HK-2 (cell line): ENCODE measurements around the gene RPRD1B.
"Not testable (repeated sequence)": the region's sequence is repeated elsewhere in the genome, so short reads cannot be mapped to it uniquely, and the experiment has no call there.

ENCODE experiments used
- DNase-seq: peaks from one replicate; pipeline ENCODE4 v3.0.0-alpha.2; 2018; ENCODE audit not compliant: unreplicated experiment

Gene RPRD1B

DNA sequence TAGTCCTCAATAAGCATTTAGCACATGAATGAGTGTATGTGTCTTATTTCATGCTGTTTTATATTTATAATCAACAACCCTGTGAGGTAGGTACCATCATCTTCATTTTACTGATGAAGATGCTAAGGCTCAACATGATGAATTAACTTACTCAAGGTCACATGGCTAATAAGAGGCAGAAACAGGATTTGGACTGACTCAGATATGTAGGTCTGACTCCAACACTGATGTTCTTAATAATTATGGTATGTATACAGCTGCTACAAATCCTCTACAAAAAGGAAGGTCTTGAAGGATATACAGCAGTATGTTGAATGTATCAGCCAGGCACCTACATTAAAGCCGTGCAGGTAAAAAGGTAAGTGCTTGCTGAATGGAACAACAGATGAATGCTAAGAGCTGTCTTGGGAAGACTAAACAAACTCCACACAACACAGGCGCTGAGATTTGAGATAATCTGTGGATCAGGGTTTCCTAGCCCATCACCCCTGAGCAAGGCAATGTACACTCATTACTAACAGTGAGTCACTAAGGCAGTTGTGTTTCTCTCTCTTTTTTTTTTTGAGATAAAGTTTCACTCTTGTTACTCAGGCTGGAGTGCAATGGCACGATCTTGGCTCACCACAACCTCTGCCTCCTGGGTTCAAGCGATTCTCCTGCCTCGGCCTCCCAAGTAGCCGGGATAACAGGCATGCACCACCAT lies 32.2 kb upstream of the RPRD1B start:
- DNase-seq, result no peak

DNA sequence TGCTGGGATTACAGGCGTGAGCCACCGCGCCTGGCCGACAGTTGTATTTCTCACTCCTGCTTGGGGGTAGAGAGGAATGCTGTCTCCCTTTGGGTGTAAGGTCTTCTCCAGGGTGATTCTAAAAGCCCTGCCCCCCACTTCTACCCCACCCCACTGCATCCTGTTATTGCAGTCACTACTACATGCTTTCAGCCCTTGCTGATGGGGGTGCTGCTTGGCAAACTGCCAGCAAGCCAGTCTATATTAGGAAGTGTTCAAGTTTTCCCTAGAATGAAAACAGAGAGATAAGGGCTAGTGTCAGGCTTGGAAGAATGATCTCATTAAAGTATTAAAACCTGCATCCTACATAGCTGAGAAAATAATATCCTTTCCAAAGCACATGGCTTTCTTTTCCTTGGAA lies 31.6 kb upstream of the RPRD1B start:
- no peak for DNase-seq

DNA sequence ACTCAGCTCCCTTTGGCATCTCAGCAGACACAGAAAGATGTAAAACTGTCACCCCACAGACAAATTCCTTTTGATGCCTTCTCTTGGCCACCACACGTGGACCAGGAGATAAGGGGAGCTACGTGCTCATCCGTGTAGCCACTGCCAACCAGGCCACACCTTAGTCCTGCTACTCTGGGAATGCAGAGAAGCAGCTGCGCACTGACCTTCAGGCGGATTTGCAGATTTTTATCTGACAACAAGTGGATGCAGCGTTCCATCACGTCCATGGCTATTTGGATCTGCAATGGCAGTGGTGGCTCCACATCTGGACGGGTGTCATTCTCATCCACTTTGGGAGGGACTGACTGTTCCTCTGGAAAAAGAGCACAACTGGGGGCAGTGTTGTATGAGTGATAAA lies 31.1 kb upstream of the RPRD1B start:
- no peak for DNase-seq

DNA sequence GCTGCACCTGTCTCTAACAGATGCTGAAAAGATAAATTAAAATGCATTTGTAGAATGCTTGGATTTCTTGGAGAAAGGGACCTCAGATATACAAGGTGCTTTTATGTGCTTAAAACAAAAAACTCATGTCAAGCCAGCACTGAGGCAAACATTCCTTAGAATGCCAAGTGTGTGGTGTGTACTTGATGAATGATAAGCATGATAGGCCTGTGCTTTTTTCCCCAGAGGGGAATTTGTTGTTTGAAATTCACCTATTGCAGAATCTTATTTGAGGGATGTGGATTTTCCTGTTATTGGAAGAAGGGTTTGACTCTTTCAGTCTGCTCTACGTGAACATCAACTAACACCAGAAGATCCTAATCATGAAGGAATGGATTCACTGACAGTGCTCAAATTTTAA lies 29.1 kb upstream of the RPRD1B start:
- DNase-seq, result no peak

GRCh38 chr20:38005903-38006302 lies 27.6 kb upstream of the RPRD1B start:
- DNase-seq, result no peak

- DNase-seq, result no peak
Observed at GRCh38 chr20:38007526-38007925, 26.0 kb upstream of the RPRD1B start.

DNA sequence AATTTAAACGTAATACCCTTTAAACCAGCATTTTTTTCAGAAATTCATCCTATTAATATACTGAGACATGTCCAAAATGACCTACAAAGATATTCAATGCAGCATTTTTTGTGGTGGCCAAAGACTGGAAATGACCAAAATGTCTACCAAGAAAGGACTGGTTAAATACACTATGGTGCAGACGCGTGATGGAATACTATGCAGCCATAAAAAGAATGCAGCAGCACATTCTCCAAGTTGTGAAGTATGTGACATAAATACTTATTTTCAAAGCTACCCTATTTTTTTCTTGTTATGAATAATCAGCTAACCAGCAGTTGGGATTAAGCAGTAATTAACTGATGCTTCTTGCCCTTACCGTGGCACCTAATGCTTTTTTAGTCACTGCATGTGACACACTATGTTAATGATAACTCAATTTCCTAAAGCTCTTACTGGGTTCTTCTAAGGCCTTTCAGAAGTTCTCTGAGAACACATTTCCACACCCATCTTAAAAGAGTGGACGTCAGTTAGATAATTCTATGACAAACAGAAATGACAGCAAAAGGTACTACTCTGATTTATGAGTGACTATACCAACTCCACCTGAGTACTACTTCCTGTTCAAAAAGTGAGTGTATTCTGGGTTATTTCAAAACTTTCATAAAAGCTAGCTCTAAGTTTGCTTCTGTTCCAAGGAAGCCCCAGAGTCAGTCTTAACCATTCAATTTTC lies 25.2 kb upstream of the RPRD1B start:
- no peak for DNase-seq

GRCh38 chr20:38009416-38009815 lies 24.1 kb upstream of the RPRD1B start:
- DNase-seq, result not testable (repeated sequence)

- DNase-seq, result no peak
Observed at GRCh38 chr20:38011696-38012095, 21.9 kb upstream of the RPRD1B start.

DNA sequence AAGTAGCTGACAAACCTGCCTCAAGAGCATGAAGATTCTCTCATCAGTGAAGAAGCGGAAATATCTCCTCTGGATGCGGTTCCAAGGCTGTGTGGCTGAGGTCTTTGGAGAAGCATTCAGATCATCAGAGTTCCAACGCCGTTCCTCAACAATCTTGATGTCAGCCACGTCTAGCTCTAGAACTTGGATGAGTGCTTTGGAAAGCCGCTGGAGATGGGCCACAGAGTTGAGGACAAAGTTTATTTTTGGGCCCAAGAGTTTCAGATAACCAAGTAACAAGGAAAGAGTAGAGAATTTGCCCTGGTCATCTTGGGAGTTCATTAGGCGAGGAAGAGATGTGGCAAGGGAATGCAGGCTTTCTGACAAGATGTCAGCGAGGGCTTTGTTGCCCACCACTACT lies 21.2 kb upstream of the RPRD1B start:
- DNase-seq, result no peak

DNA sequence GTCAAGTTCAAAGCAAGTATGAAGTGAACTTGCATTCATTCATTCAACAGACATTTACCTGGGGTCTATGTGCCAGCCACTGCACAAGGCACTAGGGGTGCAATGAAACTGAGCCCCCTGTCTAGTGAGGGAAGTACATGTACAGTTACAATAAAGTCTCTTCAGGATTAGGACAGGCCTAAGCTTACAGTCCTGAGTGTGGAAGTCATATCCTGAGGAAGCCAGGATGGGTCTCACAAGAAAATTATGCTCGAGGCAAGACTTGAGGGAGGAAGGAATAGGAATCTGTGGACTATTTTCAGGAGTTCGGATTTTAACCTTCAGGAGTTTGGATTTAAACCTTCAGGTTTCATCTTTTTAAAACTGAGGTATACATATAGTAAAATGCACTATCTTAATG lies 19.7 kb upstream of the RPRD1B start:
- DNase-seq, result no peak

DNA sequence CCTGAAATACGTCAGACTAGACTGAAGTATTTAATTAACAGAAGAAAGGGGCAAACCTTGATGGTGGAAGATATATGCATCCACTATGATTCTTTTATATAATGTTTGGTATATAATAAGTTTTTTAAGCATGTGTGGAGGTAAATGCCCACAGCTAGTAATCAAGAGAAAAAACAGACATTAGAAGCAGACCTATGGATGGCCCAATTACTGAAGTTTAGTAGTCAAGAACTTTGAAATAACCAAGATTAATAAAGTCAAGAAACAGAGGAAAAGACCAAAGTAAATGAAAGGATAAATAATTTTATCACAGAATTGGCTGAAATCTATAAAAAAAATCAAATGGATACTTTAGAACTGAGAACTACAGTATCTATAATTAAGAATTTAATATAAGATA lies 15.6 kb upstream of the RPRD1B start:
- no peak for DNase-seq

- no peak for DNase-seq
Observed at GRCh38 chr20:38018385-38018784, 15.2 kb upstream of the RPRD1B start.

GRCh38 chr20:38021087-38021772 lies 12.3 kb upstream of the RPRD1B start:
- no peak for DNase-seq

GRCh38 chr20:38023181-38024001 lies 10.2 kb upstream of the RPRD1B start:
- no peak for DNase-seq

DNA sequence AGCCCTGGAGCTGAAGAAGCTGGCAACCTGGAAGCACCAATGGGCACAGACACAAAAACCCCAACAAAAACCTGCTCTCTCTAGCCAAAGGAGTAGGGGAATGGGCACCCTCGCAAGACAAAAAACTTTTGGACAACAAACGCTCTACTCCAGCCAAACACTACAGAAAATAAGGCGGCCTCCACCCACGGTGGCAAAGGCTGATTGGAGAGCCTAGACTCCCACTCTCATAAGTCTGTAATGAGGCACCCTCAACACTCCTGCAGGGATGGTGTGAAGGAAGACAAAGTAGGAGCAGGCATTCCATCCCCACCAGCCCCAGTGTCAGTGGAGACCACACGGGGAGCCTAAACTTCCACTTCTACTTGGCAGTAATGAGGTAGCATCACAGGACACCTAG lies 9.1 kb upstream of the RPRD1B start:
- DNase-seq, result no peak

DNA sequence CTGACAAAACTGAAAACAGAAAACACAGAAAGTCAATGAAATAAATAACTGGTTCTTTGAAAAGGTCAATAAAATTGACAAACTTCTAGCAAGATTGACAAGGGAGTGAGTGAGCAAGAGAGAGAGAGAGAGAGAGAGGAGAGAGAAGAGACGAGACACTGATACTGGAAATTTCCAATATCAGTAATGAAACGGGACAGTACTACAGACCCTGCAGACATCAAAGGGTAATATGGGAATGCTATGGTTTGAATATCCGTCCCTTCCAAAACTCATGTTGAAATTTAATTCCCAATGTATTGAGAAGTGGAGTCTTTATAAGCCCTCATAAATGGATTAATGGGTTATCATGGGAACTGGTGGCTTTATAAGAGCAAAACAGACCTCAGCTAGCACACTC lies 4.1 kb upstream of the RPRD1B start:
- DNase-seq, result no peak

DNA sequence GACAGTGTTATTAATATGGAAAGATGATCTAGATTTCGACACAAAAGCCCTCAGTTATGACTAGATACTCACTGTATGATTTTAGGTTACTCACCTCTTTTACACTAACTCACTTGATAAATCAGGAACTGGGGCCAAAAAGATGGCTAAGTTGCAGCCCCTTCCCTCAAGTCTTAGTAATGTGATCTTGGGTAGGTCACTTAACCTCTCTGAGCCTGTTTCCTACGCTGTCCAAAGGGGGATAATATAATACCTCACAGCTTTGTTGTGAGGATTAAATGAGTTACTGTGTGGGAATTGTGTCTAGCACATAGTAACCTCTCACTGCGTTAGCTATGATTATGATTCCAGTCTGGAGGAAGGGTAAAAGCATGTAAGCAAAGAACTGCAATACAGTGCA lies 1.6 kb upstream of the RPRD1B start:
- no peak for DNase-seq

DNA sequence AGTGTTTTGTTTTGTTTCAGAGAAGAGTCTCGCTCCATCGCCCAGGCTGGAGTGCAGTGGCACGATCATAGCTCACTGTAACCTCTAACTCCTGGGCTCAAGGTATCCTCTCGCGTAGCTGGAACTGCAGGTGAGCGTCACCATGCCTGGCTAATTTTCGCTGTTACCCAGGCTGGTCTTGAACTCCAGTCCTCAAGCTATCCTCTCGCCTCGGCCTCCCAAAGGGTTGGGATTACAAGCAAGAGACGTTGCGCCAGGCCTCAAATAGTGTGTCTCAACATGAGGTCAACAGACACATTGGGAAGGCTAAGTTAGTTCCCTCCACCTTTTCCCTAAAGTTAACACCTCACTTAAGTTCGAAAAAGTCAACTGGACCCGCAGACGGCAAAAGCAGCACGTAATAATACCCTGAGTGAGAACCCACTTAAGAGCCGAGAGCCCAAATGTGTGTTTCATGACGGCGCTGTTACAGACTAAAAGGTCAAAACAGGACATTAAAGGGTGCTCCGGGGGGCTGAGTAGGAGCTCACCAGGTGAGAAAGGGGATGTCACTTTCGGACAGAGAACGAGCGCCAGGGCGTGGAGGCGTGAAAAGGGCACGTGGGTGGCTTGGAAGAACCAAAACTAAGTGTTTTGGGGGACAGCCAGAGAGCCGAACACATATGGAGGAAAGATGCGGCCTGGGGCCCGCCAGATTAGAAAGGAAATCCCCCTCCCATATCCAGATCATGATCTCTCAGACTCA lies 789 bp upstream of the RPRD1B start:
- no peak for DNase-seq

GRCh38 chr20:38034108-38034649 lies 633 bp downstream of the RPRD1B start:
- no peak for DNase-seq

- DNase-seq, result no peak
Observed at GRCh38 chr20:38034961-38035360, 1.4 kb downstream of the RPRD1B start.
